HG03045 (cell line): ENCODE measurements around the gene PRKD3.
"Not testable (repeated sequence)": the region's sequence is repeated elsewhere in the genome, so short reads cannot be mapped to it uniquely, and the experiment has no call there.

Experiments used
- ATAC-seq: cut with Tn5 transposase; IDR thresholded peaks from one replicate; pipeline ENCODE4 v1.9.1; 2021; ENCODE audit warnings: mild to moderate bottlenecking, moderate library complexity; ENCODE audit not compliant: unreplicated experiment

The PRKD3 gene

GRCh38 chr2:37317746-37318145 lies 6.9 kb downstream of the PRKD3 start:
- no peak for ATAC-seq

DNA sequence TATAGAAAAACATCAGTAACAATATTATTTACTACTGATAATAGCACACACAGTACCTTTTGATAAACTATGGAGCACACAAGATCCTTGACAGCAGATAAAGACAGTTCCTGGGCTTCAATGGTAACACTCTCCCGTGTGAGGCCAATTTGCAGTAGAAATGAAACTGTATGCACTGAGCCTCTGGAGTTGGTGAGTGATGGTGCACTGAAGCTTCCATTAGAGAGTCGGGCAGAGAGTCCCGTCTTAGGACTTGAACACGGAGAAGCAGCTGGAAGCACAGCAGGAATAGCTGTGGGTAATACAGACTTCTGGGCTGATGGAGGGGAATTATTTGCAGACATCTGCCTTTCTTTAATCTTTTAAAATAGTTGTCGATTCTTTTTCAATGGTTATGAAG lies 8.5 kb downstream of the PRKD3 start:
- ATAC-seq = no peak

GRCh38 chr2:37315364-37315763 lies 9.3 kb downstream of the PRKD3 start:
- no peak for ATAC-seq

- ATAC-seq = no peak
Observed at GRCh38 chr2:37307500-37307899, 17.1 kb downstream of the PRKD3 start.

GRCh38 chr2:37306024-37306423 lies 18.6 kb downstream of the PRKD3 start:
- ATAC-seq = no peak

DNA sequence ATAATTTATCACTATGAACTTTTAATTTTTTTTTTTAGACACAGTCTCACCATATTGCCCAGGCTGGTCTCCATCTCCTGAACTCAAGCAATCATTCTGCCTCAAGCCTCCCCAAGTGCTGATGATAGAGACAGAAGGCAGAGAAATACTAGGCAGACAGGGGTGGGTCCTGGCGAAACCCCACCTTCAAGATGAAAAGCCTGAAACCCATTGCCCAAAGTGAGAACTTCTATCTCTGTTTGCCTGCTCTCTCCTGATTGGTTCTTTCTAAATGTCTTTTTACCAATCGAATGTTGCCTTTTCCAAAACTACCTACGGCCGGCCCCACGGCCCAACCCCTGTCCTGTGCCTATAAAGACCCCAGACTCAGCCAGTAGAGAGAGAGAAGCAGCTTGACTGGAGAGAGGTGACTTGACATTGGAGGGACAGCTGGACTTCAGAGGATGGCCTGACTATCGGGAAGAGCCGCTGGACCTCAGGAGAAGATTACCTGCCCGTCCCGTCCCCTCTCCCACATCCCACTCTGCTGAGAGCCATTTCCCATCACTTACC lies 21.9 kb downstream of the PRKD3 start:
- ATAC-seq = no peak

DNA sequence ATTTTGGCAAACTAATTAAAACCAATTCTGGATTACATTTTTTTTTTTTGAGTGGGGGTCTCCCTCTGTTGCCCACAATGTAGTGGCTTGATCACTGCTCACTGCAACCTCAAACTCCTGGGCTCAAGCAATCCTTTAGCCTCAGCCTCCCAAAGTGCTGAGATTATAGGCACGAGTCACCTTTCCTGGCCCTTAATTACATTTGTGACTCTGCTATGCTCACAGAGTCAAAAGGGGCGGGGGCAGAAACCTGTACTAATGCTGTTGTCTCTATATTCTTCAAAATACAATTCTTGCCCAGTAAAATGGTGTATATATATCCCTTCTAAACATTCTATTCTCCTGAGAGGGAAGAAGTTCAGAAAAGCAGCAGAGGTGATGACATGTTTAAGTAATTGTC lies 23.2 kb downstream of the PRKD3 start:
- no peak for ATAC-seq

GRCh38 chr2:37300578-37300977 lies 24.1 kb downstream of the PRKD3 start:
- no peak for ATAC-seq

GRCh38 chr2:37300146-37300545 lies 24.5 kb downstream of the PRKD3 start:
- ATAC-seq = no peak

GRCh38 chr2:37297632-37298031 lies 27.0 kb downstream of the PRKD3 start:
- ATAC-seq = no peak

GRCh38 chr2:37295469-37296073 lies 29.1 kb downstream of the PRKD3 start:
- ATAC-seq = no peak

DNA sequence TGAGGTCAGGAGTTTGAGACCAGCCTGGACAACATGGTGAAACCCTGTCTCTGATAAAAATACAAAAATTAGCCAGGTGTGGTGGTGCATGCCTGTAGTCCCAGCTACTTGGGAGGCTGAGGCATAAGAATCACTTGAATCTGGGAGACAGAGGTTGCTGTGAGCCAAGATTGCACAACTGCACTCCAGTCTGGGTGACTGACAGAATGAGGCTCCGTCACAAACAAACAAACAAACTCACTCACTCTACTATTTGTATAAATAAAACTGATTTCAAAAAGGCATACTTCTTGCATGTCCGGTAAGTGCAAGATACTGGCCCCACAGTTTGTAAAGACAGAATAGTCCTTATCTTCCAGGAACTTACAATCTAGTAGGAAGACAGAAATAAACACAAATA lies 29.8 kb downstream of the PRKD3 start:
- ATAC-seq = not testable (repeated sequence)

DNA sequence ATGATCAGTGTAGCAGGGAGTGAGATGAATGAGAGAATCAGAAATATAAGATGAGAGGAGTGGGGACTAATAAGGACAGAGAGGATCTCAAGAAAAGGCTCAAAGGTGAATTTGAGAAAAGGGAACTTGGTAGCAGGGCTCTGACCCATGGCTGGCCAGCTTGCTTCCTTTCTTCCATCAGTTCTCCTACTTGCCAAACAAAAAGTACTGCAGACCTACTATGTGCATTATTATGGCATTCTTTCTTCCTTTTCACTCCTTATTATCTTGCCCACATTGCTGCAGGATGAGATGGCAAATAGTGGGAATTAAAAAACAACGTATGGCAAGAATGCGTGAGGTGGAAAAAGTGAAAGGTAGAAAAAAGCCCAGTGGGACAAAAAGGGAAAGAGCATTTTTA lies 33.0 kb downstream of the PRKD3 start:
- no peak for ATAC-seq

DNA sequence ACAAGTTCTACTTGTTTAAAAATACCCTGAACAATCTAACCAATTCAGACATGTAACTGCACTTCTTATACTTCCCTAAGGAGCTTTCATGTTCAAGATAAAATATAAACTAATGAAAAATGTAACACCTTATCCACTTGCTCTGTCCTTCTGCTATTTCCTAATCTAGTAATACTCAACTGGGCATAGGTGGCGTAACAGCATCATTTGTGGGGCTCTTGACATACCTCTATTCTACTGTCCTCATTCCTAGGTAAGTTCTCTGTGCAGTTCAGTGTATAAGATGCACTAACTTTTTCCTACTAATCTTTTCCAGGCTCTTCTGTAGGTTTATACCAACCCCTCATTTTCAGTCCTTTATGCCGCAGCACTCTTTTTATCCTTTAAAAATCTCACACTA lies 36.7 kb downstream of the PRKD3 start:
- no peak for ATAC-seq

DNA sequence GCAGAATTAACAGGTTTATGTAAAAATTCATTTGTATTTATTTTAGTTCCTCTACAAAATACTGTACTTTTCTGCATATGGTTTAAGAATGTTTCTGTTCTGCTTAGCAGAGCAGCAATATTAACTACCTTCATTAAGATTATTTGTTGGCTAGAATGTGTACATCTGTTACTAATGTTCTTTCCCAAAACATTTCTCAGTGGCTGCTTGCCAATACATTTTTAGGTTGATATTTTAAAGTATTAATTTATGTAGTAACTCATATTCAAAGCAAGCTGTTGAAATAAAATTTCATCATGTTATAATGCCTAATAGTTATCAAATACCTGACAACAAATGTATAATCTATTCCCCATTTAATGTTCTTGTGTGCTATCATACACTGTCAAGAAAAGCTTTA lies 40.3 kb downstream of the PRKD3 start:
- ATAC-seq = no peak

DNA sequence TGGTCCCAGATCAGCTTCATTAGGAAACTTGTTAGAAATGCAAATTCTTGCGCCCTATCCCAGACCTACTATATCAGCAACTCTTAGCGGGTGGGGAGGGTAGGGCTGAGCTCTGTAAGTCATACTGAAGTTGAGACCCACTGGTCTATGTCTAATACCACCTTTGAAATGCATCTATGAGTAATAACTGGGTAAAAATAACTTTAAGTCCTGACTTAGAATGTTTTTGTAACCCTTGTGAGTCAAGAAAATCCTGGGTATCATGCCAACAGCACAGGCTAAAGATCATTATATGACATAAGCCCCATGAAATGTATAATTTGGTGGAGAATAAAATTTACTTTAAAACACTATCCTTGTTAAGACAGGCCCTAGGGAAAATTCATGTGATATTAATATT lies 41.4 kb downstream of the PRKD3 start:
- ATAC-seq = no peak

DNA sequence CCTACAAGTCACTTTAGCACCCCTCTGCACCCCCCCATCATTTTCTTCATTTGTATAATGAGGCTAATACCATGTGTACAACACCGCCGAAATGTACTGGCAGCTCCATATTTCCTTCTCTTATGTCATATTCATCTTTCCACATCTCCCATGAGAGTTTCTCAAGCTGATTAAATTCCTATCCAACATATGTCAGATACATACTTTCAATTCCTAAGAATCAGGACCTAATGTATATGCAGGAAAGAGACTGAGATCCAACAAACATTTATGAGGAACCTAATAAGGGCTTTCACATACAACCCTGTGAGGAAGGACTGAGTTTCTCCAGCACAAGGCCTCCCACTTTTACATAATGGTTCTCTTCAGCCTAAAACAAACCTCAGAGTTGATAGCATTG lies 41.9 kb downstream of the PRKD3 start:
- ATAC-seq = no peak

DNA sequence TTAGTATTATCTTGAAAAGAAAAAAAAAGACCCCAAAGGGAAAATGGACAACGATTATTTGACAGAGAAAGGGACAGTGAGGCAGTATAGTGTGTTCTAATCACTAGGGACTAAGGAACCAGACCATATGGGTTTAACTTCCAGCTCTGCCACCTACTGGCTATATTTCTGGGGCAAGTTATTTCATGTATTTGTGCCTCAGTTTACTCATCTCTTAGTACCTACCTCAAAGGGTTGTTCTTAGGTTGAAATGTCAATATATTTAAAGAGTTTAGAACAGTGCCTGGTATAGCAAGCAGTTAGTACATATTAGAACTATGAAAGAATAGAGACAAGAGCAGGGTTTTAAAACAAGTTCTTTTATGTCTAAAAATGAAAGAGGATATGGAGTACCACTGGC lies 42.7 kb downstream of the PRKD3 start:
- ATAC-seq = no peak

GRCh38 chr2:37276291-37276690 lies 48.3 kb downstream of the PRKD3 start:
- no peak for ATAC-seq
